SH-SY5Y (cell line): ENCODE data around the gene ARHGAP21.

Source experiments
- GATA2 ChIP-seq: IDR thresholded peaks from 2 replicates; pipeline ENCODE4 v1.6.1; 2011; ENCODE audit warnings: mild to moderate bottlenecking, low read depth, low read length
- GATA3 ChIP-seq: IDR thresholded peaks from 2 replicates; pipeline ENCODE4 v1.6.1; 2011; ENCODE audit warnings: low read depth, mild to moderate bottlenecking, low read length, moderate library complexity

DNA sequence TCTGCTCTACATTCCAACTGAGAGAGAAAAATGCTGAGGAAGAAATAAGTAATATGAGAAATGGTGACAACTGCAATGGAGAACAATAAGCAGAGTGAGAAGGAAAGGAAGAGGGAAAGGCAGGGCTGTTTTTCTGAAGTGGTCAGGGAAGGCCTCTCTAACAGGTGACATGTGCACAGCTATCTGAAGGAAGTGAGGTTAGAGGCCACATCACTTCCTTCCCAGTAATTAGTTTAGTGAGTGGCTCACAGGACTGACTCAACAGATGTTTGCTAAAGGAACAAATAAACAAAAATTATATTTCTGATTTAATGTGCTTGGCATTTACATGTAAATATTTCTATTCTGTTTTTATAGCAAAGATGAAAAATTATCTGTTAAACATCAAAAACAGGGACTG lies 77.9 kb downstream of the ARHGAP21 start:
- TF ChIP-seq GATA2 (no peak), GATA3 (no peak)
